Activated gamma-delta T cell treated with anti-CD3 and anti-CD28 coated beads, Interleukin-2, amount 50 U/mL, for 16 hours (primary cell): ENCODE results near the gene AVPR1B.
A peak's percentile ranks its signal among the peaks of the same experiment; 100 is the strongest.

Source experiments
- DNase-seq: peaks from one replicate; pipeline ENCODE4 v3.0.0-alpha.2; 2020; ENCODE audit warnings: low read depth

Gene AVPR1B

GRCh38 chr1:206112600-206113301 lies 4.4 kb downstream of the AVPR1B start:
- no peak for DNase-seq

GRCh38 chr1:206111271-206111927 lies 5.8 kb downstream of the AVPR1B start:
- DNase-seq: no peak

GRCh38 chr1:206110820-206111219 lies 6.4 kb downstream of the AVPR1B start:
- DNase-seq: no peak

DNA sequence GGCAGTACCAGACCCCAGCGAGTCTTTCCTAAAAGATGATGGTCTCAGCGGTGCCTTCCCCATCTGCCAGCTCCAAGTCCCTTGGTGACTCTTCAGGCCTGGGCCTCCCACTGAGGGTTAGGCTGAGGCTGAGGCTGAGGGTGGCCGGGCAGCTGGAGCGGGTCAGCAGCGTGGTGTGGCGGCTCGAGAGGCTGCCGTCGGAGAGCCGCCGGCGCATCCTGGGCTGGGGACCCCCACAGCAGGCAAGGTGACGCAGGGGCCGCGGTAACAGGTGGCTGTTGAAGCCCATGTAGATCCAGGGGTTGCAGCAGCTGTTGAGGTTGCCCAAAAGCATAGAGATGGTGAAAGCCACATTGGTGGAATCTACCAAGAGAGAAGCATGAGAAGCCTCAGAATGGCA lies 7.0 kb downstream of the AVPR1B start:
- DNase-seq: no peak

DNA sequence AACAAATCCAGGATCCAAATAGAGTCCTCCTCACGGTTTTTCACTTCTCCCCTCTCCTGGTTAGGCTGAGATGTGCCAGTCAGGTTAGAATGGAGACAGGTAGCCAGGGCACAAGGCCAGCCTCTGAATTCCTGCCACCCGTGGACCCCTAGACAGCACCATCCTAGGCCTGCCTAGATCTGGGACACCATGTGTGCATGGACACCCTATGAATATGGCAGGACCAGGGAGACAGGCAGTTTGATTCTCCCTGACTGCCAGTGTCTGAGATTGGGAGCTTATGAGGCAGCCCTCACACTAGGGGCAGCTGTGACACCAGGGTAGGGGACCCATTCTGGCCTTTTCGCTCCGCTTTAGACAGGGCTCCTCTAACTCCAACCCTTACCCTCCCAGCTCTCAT lies 7.5 kb downstream of the AVPR1B start:
- no peak for DNase-seq

- no peak for DNase-seq
Measured at GRCh38 chr1:206108635-206109034, 8.6 kb downstream of the AVPR1B start.

DNA sequence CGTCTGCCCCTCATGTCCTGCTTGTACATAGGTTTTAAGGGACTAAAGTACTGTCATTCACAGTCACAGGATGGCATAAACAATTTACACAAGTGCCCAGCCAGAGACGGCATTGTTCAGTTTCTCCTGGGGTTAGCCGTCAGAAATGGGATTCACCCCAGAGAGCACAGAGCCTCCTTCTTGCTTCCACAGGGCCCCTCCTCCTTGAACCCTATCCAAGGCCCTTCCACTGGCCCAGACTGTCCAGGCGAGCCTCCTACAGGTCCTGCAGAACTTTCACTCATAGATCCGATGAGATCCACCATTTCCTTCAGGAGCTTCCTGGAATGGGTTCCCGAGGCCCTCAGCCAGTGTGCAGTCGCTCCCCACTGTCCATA lies 10.0 kb downstream of the AVPR1B start:
- DNase-seq: no peak

- DNase-seq: peak; percentile 57
Measured at GRCh38 chr1:206106328-206107167, 10.6 kb downstream of the AVPR1B start.

DNA sequence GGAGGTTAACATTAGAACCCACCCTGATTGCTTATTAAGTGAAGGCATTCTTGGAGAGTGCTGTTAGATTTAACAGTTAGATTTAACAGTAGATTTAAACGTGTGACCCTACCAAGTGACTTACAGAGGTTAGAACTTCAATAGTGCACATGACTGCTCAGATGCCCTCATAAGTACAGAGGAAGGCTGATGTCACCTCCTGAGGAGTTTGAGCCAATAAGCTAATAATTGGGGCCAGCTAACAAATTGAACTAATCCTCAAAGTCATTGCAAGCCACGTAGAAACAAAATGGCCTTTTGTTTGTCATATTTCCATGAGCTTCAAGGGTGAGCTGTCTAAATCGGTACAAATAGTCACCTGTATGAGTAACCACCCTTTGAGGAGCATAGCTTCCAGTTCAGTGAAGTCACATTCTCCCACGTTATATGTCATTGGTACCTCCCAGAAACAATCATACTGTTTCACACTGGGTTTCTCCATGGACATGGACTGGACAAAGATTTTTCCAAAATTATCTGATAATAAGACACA lies 11.7 kb downstream of the AVPR1B start:
- no peak for DNase-seq

GRCh38 chr1:206103979-206104378 lies 13.2 kb downstream of the AVPR1B start:
- DNase-seq: no peak

DNA sequence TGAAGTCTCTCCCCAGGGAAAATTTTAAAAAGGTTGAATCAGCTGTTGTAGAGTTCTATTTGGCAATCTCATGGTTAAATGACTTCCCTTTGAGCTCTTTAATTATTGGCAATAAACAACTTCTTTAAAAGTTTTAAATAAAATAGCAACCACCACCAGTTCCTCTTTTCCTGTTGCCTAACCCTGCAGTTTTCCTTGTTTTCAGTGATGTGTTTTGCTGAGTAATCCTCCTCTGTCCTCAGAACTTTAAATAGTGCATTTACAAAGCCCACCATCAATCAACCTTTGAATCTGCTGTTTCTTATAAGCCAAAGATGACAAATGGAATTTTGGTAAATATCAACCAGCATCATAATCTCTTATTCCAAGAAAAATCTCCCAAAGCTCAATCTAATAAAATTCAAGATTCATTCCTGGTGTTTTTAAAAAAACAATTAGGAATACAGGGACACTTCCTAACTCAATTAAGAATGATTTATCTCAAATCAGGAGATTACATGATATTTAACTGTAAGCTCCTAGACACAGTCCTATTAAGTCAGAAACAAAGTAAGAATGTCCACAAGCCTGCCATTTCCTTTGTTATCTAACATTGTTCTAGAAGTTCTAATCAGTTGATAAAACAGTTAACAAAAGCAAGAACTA lies 14.8 kb downstream of the AVPR1B start:
- DNase-seq: no peak

DNA sequence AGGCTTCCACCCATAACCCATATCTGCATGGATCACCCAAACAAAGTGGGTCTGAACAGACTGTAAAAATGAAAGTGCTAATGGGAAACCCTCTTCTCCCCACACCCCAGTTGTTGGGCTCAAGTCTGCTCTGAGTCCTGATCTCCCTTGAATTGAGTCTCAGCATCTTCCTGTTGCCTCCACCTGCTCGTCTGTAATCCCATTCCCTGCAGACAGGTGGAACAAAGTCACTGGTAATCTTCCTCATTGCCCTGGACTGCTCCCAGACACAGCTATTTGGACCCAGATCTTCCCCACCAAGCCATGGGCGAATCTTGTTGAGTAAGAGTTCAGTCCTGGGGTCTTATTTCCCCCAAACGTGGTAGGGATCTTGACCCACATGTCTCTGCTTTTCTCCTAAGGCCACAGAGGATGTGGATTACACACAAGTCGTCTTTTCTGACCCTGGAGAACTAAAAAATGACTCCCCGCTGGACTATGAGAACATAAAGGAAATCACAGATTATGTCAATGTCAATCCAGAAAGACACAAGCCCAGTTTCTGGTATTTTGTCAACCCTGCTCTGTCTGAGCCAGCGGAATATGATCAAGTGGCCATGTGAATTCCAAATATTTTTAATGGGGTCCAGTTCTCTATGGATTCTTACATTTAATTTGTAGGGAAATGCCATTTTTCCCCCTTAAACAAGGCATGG lies 15.7 kb downstream of the AVPR1B start:
- no peak for DNase-seq

DNA sequence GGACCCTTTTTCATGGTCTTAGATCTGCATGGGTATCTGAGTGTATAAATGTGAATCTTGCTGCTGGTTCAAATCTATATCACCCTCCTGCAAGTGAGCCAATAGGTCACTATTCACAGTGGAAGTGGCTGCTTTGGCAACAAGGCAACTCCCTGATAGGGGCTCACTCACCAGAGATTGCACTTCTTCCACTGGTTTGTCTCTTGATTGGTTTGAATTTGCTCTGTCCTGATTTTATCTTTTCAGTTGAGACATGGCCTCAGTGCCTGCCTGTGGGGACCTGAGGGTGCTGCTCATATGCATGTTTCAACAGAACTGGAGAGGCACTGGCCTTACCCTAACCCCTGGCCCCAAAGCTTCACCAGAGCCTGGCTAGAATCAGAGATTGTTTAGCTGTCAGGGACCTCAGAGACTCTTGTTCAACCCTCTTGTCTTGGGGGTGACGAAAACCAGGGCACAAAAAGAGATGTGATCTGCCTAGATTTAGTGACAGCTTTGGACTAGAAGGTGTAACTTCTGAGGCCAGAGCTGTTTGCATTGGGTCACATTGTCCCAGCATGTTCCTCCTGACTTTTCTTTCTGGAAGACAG lies 16.9 kb downstream of the AVPR1B start:
- DNase-seq: no peak

DNA sequence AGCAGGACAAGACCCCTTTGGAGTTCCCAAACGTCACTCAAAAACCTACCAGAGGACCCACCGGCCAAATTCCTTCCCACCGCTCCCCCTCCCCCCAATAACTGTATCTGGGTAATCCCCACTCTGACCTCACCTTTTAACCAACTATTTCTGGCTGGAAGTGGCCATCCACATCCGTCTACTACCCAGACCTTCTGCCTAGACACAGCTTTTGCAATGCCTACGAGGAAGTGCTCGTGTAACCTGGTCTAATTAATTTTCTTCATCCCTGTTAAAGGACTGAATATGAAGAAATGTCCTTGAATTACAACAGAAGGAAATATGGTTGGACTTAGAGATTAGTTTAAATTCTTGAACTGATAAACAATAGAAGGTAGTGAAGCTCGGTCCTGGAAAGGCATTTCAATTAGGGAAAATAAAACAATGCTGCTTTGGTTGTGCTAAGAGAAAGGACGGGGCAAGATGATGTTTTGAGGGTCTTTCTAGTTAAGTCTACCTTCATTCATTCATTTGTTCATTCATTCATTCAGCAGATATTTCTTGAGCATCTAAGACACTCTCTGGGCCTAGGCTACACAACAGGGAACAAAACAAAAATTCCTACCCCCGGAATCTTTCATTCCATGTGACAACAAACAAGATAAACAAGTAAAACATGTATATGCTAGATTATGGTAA lies 18.8 kb downstream of the AVPR1B start:
- DNase-seq: no peak

DNA sequence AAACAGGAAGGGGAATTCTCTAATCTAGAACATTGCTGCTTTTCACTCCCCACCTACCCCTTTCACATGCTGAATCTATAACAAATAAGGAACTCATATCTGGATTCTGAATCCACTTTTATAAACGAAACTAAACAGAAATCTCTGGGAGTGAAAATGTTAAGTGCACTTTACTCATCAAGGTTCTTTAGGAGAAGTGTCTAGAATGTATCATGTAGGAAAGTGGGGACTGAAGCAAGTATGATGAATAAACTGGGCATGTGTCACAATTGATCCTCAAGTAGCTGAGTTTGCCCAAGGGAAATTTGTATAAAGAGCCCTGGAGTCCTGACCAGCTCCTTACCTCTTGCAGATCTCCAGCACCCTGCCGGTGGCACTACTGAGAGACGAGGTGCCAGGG lies 19.8 kb downstream of the AVPR1B start:
- DNase-seq: no peak

DNA sequence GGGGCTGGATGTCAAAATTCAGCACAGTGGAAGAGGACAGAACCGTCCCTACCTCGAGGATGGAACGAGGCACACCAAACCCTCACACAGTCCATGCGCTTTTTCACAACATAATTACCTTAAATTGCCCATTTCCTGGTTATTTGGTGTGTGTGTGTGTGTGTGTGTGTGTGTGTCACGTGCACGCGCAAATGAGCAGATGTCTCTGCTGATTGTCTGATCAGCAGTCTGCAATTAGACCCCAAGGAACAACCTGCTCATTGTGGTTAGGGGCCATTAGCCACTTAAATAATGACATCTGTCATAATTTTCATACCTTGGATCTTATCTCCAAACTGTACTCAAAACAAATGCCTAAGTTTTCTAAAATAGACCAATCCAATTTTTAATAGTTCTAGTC lies 23.2 kb downstream of the AVPR1B start:
- no peak for DNase-seq

- DNase-seq: no peak
Measured at GRCh38 chr1:206089341-206089740, 27.8 kb downstream of the AVPR1B start.

DNA sequence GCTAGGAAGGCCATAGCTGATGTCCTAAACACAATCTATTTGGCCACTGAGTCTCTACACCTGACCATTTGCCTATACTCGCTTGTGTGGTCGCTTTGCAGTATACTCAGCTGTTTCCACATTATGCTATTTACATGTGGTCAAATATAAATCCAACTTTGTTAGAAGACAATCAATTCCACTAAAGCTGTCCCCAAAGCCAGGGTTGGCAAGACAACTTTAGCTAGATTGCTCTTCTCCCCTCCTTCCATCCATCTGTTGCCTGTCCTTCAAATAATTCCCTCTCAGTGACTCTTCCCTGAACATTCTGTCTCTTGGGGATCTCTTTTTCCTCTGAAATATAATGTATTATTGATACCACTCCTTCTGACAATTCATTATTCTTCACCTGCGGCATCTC lies 30.1 kb downstream of the AVPR1B start:
- DNase-seq: no peak

DNA sequence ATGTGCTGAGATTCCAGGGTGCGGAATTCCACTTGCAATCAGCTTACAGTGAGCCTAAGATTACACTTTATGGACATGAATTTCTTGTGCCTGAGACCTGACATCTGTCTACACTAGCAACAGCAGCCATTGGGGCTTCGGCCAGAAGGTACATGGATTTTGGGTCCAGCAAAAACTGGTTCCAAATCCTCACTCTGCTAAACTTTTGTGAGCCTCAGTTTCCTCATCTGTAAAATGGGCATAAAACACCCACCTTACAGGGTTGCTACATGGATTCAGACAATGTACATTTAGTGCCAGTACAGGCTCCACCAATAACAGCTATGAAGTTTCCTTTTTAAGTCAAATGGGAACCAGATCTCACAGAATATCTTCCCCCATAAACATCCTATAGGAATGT lies 33.4 kb downstream of the AVPR1B start:
- DNase-seq: no peak

- no peak for DNase-seq
Measured at GRCh38 chr1:206082831-206083695, 34.1 kb downstream of the AVPR1B start.
